ENCODE data around the gene PRDM16.

- no peak for TF ChIP-seq SIN3A (IDR thresholded peaks at IDR 0.05; ENCODE audit: borderline replicate concordance, low read depth, low read length)
- TF ChIP-seq CTCF (IDR thresholded peaks at IDR 0.05): no peak
- TF ChIP-seq EZH2phosphoT487 (IDR thresholded peaks at IDR 0.05; ENCODE audit: borderline replicate concordance, low read depth): no peak
- no peak for TF ChIP-seq TCF12 (IDR thresholded peaks at IDR 0.05)
Measured at GRCh38 chr1:3327936-3328590, 259.1 kb downstream of the PRDM16 start.

Data from SK-N-SH (cell line).